ENCODE results near the gene WBP2NL.
"Not testable (repeated sequence)": the region's sequence is repeated elsewhere in the genome, so short reads cannot be mapped to it uniquely, and the experiment has no call there.

The WBP2NL gene

GRCh38 chr22:42033263-42034181 lies 34.9 kb downstream of the WBP2NL start:
- DNase-seq (ENCODE audit: low read depth in 3 of 3) = no peak

- DNase-seq (ENCODE audit: low read depth in 3 of 3) = no peak
These were observed 36.7 kb downstream of the WBP2NL start for GRCh38 chr22:42035256-42035655.

GRCh38 chr22:42039271-42039670 lies 40.7 kb downstream of the WBP2NL start:
- DNase-seq (ENCODE audit: low read depth in 3 of 3) = no peak

- DNase-seq (ENCODE audit: low read depth in 3 of 3) = no peak
These were observed 43.2 kb downstream of the WBP2NL start for GRCh38 chr22:42041784-42042183.

- DNase-seq (ENCODE audit: low read depth in 3 of 3) = no peak
These were observed 52.1 kb downstream of the WBP2NL start for GRCh38 chr22:42050641-42051180.

GRCh38 chr22:42052765-42053164 lies 54.2 kb downstream of the WBP2NL start:
- DNase-seq (ENCODE audit: low read depth in 3 of 3) = no peak

GRCh38 chr22:42056757-42057511 lies 58.3 kb downstream of the WBP2NL start:
- no peak for DNase-seq (ENCODE audit: low read depth in 3 of 3)

- DNase-seq (ENCODE audit: low read depth in 3 of 3) = no peak
These were observed 61.9 kb downstream of the WBP2NL start for GRCh38 chr22:42060489-42060888.

- DNase-seq (ENCODE audit: low read depth in 3 of 3) = no peak
These were observed 62.5 kb downstream of the WBP2NL start for GRCh38 chr22:42061041-42061440.

GRCh38 chr22:42062506-42063170 lies 64.0 kb downstream of the WBP2NL start:
- no peak for DNase-seq (ENCODE audit: low read depth in 3 of 3)

GRCh38 chr22:42064629-42065028 lies 66.0 kb downstream of the WBP2NL start:
- DNase-seq (ENCODE audit: low read depth in 3 of 3) = no peak

- DNase-seq (ENCODE audit: low read depth in 3 of 3) = no peak
These were observed 67.0 kb downstream of the WBP2NL start for GRCh38 chr22:42065438-42066125.

- no peak for DNase-seq (ENCODE audit: low read depth in 3 of 3)
These were observed 67.7 kb downstream of the WBP2NL start for GRCh38 chr22:42066126-42066761.

GRCh38 chr22:42066937-42067336 lies 68.3 kb downstream of the WBP2NL start:
- no peak for DNase-seq (ENCODE audit: low read depth in 3 of 3)

GRCh38 chr22:42067671-42068251 lies 69.2 kb downstream of the WBP2NL start:
- no peak for DNase-seq (ENCODE audit: low read depth in 3 of 3)

GRCh38 chr22:42068291-42068690 lies 69.7 kb downstream of the WBP2NL start:
- DNase-seq (ENCODE audit: low read depth in 3 of 3) = no peak

- no peak for DNase-seq (ENCODE audit: low read depth in 3 of 3)
These were observed 71.4 kb downstream of the WBP2NL start for GRCh38 chr22:42069801-42070516.

- DNase-seq (ENCODE audit: low read depth in 3 of 3) = peak; percentile 86 to 89 (median 89)
These were observed 72.2 kb downstream of the WBP2NL start, which contains the start of gene NAGA for GRCh38 chr22:42070517-42071422. NAGA (minus strand) TSS chr22:42070812; CDS start chr22:42070297, 515 bp downstream.

GRCh38 chr22:42071508-42071907 lies 72.9 kb downstream of the WBP2NL start:
- not testable (repeated sequence) for DNase-seq (ENCODE audit: low read depth in 3 of 3)
